Upper lobe of left lung (tissue), 4 donors: ENCODE data around the gene TAOK1.

ENCODE experiments used
- CTCF ChIP-seq, 6 experiments: fragments of 450-650 bp in 4 of 6; fragments of 200-600 bp in 2 of 6; sonication (generic) in 2 of 6; IDR thresholded peaks; one replicate each; pipeline ENCODE4 v1.5.1; 2016 to 2019; ENCODE audit warnings: antibody characterized with exemption in 6 of 6
- EP300 ChIP-seq, 4 donors: sonication (generic); formaldehyde crosslinking; IDR thresholded peaks; one replicate each; pipeline ENCODE4 v1.5.1; 2017; ENCODE audit warnings: antibody characterized with exemption in 4 of 4, control low read depth in 2 of 4
- POLR2A ChIP-seq, 4 donors: fragments of 450-650 bp; IDR thresholded peaks; one replicate each; pipeline ENCODE4 v1.5.1; 2016 to 2017; ENCODE audit warnings: antibody characterized with exemption in 4 of 4, mild to moderate bottlenecking in 2 of 4
- POLR2AphosphoS5 ChIP-seq, 2 donors: sonication (generic); formaldehyde crosslinking; IDR thresholded peaks; one replicate each; pipeline ENCODE4 v1.5.1; 2017; ENCODE audit warnings: antibody characterized with exemption in 2 of 2

- TF ChIP-seq POLR2A (IDR thresholded peaks at IDR 0.05), result no peak
- TF ChIP-seq CTCF (IDR thresholded peaks at IDR 0.05), result no peak
- no peak for TF ChIP-seq POLR2AphosphoS5 (IDR thresholded peaks at IDR 0.05)
- TF ChIP-seq EP300 (IDR thresholded peaks at IDR 0.05), result no peak
Measured at GRCh38 chr17:29378500-29378899, 11.7 kb upstream of the TAOK1 start.
